MM.1S (cell line): ENCODE measurements around the gene KAT7.

Experiments
- DNase-seq: peaks from one replicate; pipeline ENCODE4 v3.0.0-alpha.2; 2015
- H2AFZ ChIP-seq: fragments of 300-600 bp; sonication (generic); 2 replicates; pipeline ENCODE4 v1.6.0; 2016; ENCODE audit warnings: antibody characterized with exemption, low read length
- H3F3A ChIP-seq: fragments of 300-600 bp; sonication (generic); 2 replicates; pipeline ENCODE4 v1.6.1; 2016; ENCODE audit warnings: mild to moderate bottlenecking, antibody characterized with exemption, low read length, moderate library complexity, mixed read lengths; ENCODE audit not compliant: insufficient read depth
- H3K27ac ChIP-seq: fragments of 300-600 bp; sonication (generic); 2 replicates; pipeline ENCODE4 v1.5.1; 2016; ENCODE audit warnings: mild to moderate bottlenecking, low read length
- H3K27me3 ChIP-seq: fragments of 300-600 bp; sonication (generic); replicated peaks from 2 replicates; pipeline ENCODE4 v1.6.0; 2016; ENCODE audit warnings: low read length; ENCODE audit not compliant: insufficient read depth
- H3K36me3 ChIP-seq: fragments of 300-600 bp; sonication (generic); replicated peaks from 2 replicates; pipeline ENCODE4 v1.6.1; 2016; ENCODE audit warnings: mild to moderate bottlenecking, low read length, mixed read lengths; ENCODE audit not compliant: insufficient read depth
- H3K4me1 ChIP-seq: fragments of 300-600 bp; sonication (generic); 2 replicates; pipeline ENCODE4 v1.6.1; 2016; ENCODE audit warnings: low read length, mixed read lengths
- H3K4me2 ChIP-seq: fragments of 300-600 bp; sonication (generic); 2 replicates; pipeline ENCODE4 v1.6.0; 2016; ENCODE audit warnings: low read depth, low read length
- H3K4me3 ChIP-seq: fragments of 300-600 bp; sonication (generic); 2 replicates; pipeline ENCODE4 v1.5.1; 2016; ENCODE audit warnings: low read length, mixed read lengths
- H3K79me2 ChIP-seq: fragments of 300-600 bp; sonication (generic); 2 replicates; pipeline ENCODE4 v1.6.1; 2016; ENCODE audit warnings: mixed run types, low read length, mixed read lengths
- H3K9ac ChIP-seq: fragments of 300-600 bp; sonication (generic); 2 replicates; pipeline ENCODE4 v1.6.1; 2016; ENCODE audit warnings: low read length, mixed read lengths
- H3K9me2 ChIP-seq: fragments of 300-600 bp; sonication (generic); replicated peaks from 2 replicates; pipeline ENCODE4 v1.6.1; 2016; ENCODE audit warnings: mild to moderate bottlenecking, low read length, mixed read lengths; ENCODE audit not compliant: insufficient read depth
- H3K9me3 ChIP-seq: fragments of 300-600 bp; sonication (generic); replicated peaks from 2 replicates; pipeline ENCODE4 v1.6.1; 2016; ENCODE audit warnings: mild to moderate bottlenecking, low read length, mixed read lengths; ENCODE audit not compliant: insufficient read depth
- H4K20me1 ChIP-seq: fragments of 300-600 bp; sonication (generic); 2 replicates; pipeline ENCODE4 v1.6.1; 2016; ENCODE audit warnings: mild to moderate bottlenecking, low read length, moderate library complexity, mixed read lengths; ENCODE audit not compliant: insufficient read depth
- CTCF ChIP-seq: fragments of 300-600 bp; sonication (generic); IDR thresholded peaks from 2 replicates; pipeline ENCODE4 v1.5.1; 2016; ENCODE audit warnings: antibody characterized with exemption, low read length, mixed read lengths
- EZH2 ChIP-seq: fragments of 300-600 bp; sonication (generic); optimal IDR thresholded peaks from 2 replicates; pipeline ENCODE3; 2017; ENCODE audit warnings: low read depth, mild to moderate bottlenecking, antibody characterized with exemption, low read length, mixed read lengths
- EZH2phosphoT487 ChIP-seq: fragments of 300-600 bp; sonication (generic); IDR thresholded peaks from 2 replicates; pipeline ENCODE4 v1.6.1; 2018; ENCODE audit warnings: antibody characterized with exemption, low read length

KAT7 gene

GRCh38 chr17:49784636-49785035 lies 3.8 kb upstream of the KAT7 start:
- H3K4me2 ChIP-seq: no peak overlapping the region
- H2AFZ ChIP-seq: no peak overlapping the region
- no peak for DNase-seq
- no peaks in the 10 kb centered on the region for H3K36me3 ChIP-seq
- no peak overlapping the region for H3K27ac ChIP-seq
- H3K9me2 ChIP-seq: no peaks in the 10 kb centered on the region
- peaks cover 8% of the 10 kb centered on the region for H3K4me1 ChIP-seq
- peaks cover 5% of the 10 kb centered on the region for H4K20me1 ChIP-seq
- no peak overlapping the region for H3K9ac ChIP-seq
- no peak overlapping the region for H3K4me3 ChIP-seq
- peaks cover 18% of the 10 kb centered on the region for H3K79me2 ChIP-seq
- no peaks in the 10 kb centered on the region for H3K27me3 ChIP-seq
- H3F3A ChIP-seq: peaks cover 5% of the 10 kb centered on the region
- H3K9me3 ChIP-seq: no peaks in the 10 kb centered on the region
- TF ChIP-seq EZH2phosphoT487: no peak
- no peak for TF ChIP-seq CTCF
- TF ChIP-seq EZH2: no peak

- Histone ChIP-seq H3K4me2 (peak overlapping the region; percentile 94), H3K9me3 (no peaks in the 10 kb centered on the region)
- DNase-seq: peak; percentile 20
Observed at GRCh38 chr17:49787884-49788477, 500 bp upstream of the KAT7 start.

GRCh38 chr17:49789243-49789578 lies 730 bp downstream of the KAT7 start:
- H3K27me3 ChIP-seq: no peaks in the 10 kb centered on the region
- TF ChIP-seq EZH2 (no peak), EZH2phosphoT487 (no peak), CTCF (no peak)
- no peak overlapping the region for H3K9ac ChIP-seq
- H4K20me1 ChIP-seq: peaks cover 19% of the 10 kb centered on the region
- peaks cover 5% of the 10 kb centered on the region for H3F3A ChIP-seq
- no peaks in the 10 kb centered on the region for H3K9me3 ChIP-seq
- H3K79me2 ChIP-seq: peaks cover 64% of the 10 kb centered on the region
- no peak for DNase-seq
- H2AFZ ChIP-seq: no peak overlapping the region
- H3K9me2 ChIP-seq: no peaks in the 10 kb centered on the region
- H3K4me2 ChIP-seq: peak overlapping the region; percentile 84
- H3K4me1 ChIP-seq: peaks cover 12% of the 10 kb centered on the region
- H3K36me3 ChIP-seq: peaks cover 7% of the 10 kb centered on the region; the same call in 1 of the 2 replicates
- no peak overlapping the region for H3K27ac ChIP-seq
- peak overlapping the region; percentile 99 for H3K4me3 ChIP-seq

More at GRCh38 chr17:49787884-49788477, 500 bp upstream of the KAT7 start:
- TF ChIP-seq CTCF: no peak
- no peak for TF ChIP-seq EZH2phosphoT487
- TF ChIP-seq EZH2: no peak
- Histone ChIP-seq H3K79me2 (peaks cover 52% of the 10 kb centered on the region), H2AFZ (peak overlapping the region; percentile 81), H3K4me1 (peaks cover 12% of the 10 kb centered on the region), H3K9ac (peak overlapping the region; percentile 99), H3K27me3 (no peaks in the 10 kb centered on the region), H3K27ac (peak overlapping the region; percentile 92; the same call in 1 of the 2 replicates), H3K4me3 (peak overlapping the region; percentile 99), H3K36me3 (no peaks in the 10 kb centered on the region; the same call in 1 of the 2 replicates), H3F3A (peaks cover 5% of the 10 kb centered on the region), H4K20me1 (peaks cover 19% of the 10 kb centered on the region), H3K9me2 (no peaks in the 10 kb centered on the region)
